NCI-H2171 treated with DMSO at 0.1 percent for 48 hours (cell line): ENCODE results near the gene IFNA1.
A peak's percentile ranks its signal among the peaks of the same experiment; 100 is the strongest.
"Not testable (repeated sequence)": the region's sequence is repeated elsewhere in the genome, so short reads cannot be mapped to it uniquely, and the experiment has no call there.

Experiments
- DNase-seq: peaks from one replicate; lab custom pipeline; 2025; lab: John Stamatoyannopoulos, UW

The IFNA1 gene

DNA sequence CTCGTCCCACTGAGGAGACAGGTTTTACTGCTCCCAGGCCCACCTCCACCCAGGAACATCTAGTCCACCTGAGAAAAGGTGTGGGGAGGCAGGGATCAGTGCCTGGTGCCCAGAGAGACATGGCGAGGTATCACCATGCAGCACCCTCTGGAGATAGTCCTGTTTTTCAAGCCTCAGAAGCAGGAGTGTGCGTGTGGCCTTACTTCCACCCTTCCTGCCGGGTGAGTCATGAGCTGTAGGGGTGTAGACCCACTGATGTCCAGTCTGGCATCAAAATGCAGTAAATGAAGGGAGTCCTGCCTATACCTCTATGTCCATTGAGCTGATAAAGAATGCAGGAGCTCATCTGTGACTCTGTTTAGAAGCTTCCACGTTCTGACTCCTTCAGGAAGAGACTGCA, 9.1 kb downstream of the IFNA1 start:
- not testable (repeated sequence) for DNase-seq

- DNase-seq, result no peak
Measured at GRCh38 chr9:21450733-21451394, 10.6 kb downstream of the IFNA1 start.

DNA sequence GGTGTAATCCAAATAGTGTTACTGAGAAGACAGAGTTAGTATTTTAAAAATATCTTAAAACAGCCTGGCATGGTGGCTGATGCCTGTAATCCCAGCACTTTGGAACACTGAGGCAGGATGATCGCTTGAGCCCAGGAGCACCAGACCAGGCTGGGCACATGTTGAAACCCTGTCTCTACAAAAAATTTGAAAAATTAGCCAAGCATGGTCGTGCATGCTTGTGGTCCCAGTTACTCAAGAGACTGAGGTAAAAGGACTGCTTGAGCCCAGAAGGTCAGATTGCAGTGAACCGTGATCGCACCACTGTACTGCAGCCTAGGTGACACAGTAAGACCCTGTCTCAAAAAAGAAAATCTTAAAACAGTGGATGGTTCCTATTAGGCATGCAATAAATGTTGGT, 12.4 kb downstream of the IFNA1 start:
- no peak for DNase-seq

GRCh38 chr9:21454149-21454548, 13.9 kb downstream of the IFNA1 start:
- no peak for DNase-seq

DNA sequence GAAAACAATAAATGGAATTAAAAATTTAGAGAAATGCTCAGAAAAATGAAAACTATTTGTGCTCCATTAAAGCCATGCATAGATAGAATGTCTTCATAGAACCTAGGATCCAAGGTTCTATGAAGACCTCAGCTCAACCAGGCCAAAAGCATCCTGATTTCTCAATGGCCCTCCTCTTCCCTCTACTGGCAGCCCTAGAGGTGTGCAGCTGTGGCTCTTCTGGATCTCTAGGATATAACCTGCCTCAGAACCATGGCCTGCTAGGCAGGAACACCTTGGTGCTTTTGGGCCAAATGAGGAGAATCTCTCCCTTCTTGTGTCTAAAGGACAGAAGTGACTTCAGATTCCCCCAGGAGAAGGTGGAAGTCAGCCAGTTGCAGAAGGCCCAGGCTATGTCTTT, 15.1 kb downstream of the IFNA1 start:
- no peak for DNase-seq

DNA sequence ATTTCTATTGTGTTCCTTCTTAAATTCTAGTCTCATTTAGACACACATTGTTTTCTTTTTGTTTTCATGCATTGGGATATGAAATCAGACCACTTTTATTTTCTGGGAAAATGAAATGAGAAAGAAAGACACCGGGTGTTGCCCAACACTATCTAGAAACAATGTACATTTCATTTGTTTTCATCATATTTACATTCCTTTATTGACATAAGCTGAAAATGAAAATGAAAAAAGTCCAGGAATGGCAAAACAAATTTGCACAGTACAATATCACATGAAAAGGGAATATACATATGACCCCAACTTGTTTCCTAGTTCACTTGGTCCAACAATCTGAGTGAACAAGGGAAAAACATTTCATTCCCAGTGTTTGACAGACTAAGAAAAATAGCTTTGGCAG, 21.1 kb downstream of the IFNA1 start:
- DNase-seq, result no peak

DNA sequence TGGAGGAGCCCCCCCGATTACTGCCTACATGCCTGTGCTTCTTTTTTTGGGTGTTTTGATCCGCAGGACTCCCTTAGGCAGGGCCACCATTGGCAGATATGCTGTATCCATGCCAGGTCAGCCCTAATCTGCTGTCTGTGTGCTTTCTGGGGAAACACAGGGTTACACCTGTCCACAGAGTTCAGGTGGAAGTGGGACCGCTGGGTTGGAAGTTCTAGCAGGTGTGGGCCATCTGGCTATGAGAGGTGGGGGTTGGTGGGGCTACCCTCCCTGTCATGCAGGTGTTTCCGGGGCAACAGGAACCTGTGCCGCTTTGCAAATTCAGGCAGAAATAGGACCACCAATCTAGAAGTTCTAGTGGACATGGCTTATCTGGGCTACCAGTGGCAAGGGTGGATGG, 24.9 kb downstream of the IFNA1 start:
- DNase-seq, result no peak

GRCh38 chr9:21465859-21466518, 25.8 kb downstream of the IFNA1 start:
- peak; percentile 9 for DNase-seq

DNA sequence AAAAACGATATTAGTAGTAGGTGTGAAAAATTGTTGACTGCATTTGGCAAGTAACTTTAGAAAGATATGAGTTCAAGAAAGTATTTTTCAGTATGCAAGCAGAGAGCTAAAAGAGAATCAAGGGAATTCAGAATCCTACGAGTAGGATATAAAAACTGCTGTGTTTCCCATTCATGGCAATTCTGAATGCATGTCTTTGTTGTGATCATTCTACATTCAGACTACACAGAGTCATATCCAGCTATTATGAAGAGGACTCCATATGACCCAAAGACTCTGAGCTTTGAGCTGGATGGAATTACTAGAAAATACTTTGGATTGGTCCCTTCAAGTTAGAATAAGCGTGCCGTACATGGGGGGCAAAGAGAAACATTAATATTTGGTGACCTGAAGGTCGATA, 29.9 kb downstream of the IFNA1 start:
- DNase-seq, result no peak

DNA sequence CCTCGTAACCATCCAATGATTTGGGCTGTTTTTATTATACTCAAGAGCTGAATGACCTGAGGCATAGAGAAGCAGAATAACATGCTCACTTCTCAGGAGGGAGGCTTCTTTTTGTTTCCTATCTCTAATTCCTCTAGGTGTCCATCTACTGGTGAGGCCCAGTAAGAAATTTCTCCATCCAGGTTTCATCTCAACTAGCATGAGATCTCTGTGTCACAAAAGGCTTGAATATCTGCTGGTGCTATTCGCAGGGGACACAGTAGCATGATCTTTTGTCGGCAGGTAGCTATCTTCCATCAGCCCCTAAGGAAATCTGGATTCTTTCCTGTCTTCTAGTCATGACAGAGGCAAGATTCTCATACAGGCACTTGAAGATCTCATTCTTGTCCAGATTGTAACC, 33.0 kb downstream of the IFNA1 start:
- DNase-seq, result no peak

- no peak for DNase-seq
Measured at GRCh38 chr9:21477466-21477865, 37.2 kb downstream of the IFNA1 start.

- no peak for DNase-seq
Measured at GRCh38 chr9:21479152-21479702, 39.0 kb downstream of the IFNA1 start.

DNA sequence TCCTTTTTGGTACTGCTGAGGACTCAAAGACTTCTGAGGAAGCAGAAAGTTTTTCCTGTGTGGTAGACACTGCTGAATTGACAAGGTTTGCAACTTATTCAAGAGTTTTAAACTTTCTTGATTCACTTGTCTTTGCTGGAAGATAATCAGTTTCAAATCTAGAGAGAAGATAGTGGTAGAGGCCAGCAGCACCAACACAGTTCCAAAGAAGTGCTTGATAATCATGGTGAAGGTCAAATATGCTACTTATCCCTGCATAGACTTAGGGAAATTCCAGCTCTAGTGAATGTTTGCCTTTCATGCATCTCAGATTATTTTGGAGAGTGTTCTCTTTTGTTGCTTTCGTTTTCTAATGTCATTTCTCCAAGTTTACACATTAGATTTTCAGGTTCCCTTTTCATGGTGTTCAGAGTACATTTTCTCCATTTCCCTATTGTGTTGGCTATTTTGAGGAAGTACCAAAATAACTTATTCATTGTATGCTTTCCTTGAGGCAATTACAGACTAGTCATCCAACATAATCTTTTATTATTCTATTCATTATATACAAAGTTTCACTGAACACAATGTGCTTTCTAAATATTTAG, 41.3 kb downstream of the IFNA1 start:
- DNase-seq, result no peak

GRCh38 chr9:21482213-21482612, 42.0 kb downstream of the IFNA1 start, which contains the start of gene IFNE:
Gene IFNE (minus strand): TSS chr9:21482313. CDS start chr9:21481694, 619 bp downstream.
- no peak for DNase-seq
